Measurements from ENCODE around the gene EXOC6. TPM values are rescaled to one million over a fixed set of nuclear protein-coding genes. Genes with fewer than 3 reads are reported as not detected.

Gene EXOC6
- total and polyA plus RNA-seq, 10 donors, result 7.0 to 40.0 (median 25.4) TPM

DNA sequence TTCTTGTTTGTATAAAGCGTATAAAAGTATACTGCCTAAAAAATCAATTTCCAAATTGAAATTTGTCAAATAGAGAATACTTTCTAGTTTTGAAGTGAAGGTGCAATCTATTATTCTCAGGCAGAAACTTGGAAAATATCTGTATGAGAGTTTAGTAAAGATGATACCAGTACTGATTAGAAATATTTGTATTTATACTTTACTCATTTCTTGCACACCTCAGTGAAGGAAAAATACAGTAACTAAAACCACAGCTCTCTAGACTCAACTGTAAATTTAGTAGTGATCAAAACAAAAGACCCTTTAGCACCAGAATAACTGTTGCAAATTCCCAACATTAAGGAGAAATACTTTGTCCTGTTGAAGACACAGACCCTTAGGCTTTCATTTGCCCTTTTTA is 140.9 kb downstream of the EXOC6 start:
- no peaks in the 10 kb centered on the region for H3K4me1 ChIP-seq
- intact Hi-C loops (cut with DNase I; ENCODE audit: low total_unique reads), result no loop called here
- H3K36me3 ChIP-seq, result no peaks in the 10 kb centered on the region
- no peaks in the 10 kb centered on the region for H3K27me3 ChIP-seq (replicated peaks in 1 of 7)
- 88 to 93% (median 90%) methylated on average over 1 of the region's 1 CpG for WGBS, 5 donors
- H3K27ac ChIP-seq, result no peak overlapping the region
- DNase-seq, result no peak
- no peaks in the 10 kb centered on the region for H3K9me3 ChIP-seq
- H3K4me3 ChIP-seq, result no peak overlapping the region
- TF ChIP-seq POLR2AphosphoS5 (IDR thresholded peaks at IDR 0.05) (no peak), POLR2A (IDR thresholded peaks at IDR 0.05) (no peak)
- TF ChIP-seq, protein P1, sequence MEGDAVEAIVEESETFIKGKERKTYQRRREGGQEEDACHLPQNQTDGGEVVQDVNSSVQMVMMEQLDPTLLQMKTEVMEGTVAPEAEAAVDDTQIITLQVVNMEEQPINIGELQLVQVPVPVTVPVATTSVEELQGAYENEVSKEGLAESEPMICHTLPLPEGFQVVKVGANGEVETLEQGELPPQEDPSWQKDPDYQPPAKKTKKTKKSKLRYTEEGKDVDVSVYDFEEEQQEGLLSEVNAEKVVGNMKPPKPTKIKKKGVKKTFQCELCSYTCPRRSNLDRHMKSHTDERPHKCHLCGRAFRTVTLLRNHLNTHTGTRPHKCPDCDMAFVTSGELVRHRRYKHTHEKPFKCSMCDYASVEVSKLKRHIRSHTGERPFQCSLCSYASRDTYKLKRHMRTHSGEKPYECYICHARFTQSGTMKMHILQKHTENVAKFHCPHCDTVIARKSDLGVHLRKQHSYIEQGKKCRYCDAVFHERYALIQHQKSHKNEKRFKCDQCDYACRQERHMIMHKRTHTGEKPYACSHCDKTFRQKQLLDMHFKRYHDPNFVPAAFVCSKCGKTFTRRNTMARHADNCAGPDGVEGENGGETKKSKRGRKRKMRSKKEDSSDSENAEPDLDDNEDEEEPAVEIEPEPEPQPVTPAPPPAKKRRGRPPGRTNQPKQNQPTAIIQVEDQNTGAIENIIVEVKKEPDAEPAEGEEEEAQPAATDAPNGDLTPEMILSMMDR (IDR thresholded peaks at IDR 0.05 in 8 of 11, conservative IDR thresholded peaks at IDR 0.05 in 3 of 11), result no peak

DNA sequence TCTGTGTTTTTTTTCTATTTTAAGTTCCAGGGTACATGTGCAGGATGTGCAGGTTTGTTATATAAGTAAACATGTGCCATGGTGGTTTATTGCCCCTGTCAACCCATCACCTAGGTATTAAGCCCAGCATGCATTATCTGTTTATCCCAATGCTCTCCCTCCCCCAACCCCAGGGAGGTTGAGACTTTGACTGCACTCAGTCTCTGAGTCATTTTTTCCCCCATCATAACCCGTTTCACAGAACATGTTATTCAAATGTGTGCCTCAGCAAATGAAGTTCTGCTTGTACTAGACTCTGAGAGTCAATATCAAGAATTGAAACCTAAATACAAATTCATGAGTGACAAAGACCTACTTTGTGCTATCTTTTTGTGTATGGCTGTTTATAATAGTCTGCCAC is 142.3 kb downstream of the EXOC6 start:
- intact Hi-C loops (cut with DNase I; ENCODE audit: low total_unique reads), result no loop called here
- WGBS, 5 donors, result 38 to 65% (median 48%) methylated on average over 1 of the region's 1 CpG
- no peak overlapping the region for H3K4me3 ChIP-seq

DNA sequence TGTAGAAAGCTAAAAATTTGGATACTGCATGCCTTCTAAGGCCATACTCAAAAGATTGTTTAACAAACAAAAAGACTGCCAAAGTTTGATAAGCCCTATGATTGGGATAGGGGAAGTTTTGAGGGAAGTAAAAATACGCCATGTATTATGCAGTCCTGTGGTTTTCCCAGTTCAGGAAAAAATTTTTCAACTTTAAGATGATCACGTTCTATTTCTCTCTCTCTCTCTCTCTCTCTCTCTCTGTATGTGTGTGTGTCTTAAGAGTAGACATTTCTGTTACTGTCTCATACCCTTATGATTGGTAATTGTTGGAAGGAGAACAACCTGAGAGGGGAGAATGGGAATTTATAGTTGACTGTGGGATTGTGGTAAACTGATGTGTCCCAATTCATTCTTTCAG is 143.2 kb downstream of the EXOC6 start:
- TF ChIP-seq, protein P1 (IDR thresholded peaks at IDR 0.05 in 8 of 11, conservative IDR thresholded peaks at IDR 0.05 in 3 of 11), result no peak
- TF ChIP-seq POLR2AphosphoS5 (IDR thresholded peaks at IDR 0.05) (no peak), POLR2A (IDR thresholded peaks at IDR 0.05) (no peak)
- H3K27ac ChIP-seq, result no peak overlapping the region
- no peaks in the 10 kb centered on the region for H3K27me3 ChIP-seq (replicated peaks in 1 of 7)
- DNase-seq, result no peak
- intact Hi-C loops (cut with DNase I; ENCODE audit: low total_unique reads), result no loop called here
- no peaks in the 10 kb centered on the region for H3K9me3 ChIP-seq
- no peaks in the 10 kb centered on the region for H3K36me3 ChIP-seq
- WGBS, 5 donors, result 65 to 93% (median 72%) methylated on average over 2 of the region's 2 CpGs
- no peaks in the 10 kb centered on the region for H3K4me1 ChIP-seq
- no peak overlapping the region for H3K4me3 ChIP-seq

More for the DNA sequence above, 142.3 kb downstream of the EXOC6 start:
- DNase-seq, result no peak
- Histone ChIP-seq H3K27ac (no peak overlapping the region), H3K36me3 (no peaks in the 10 kb centered on the region), H3K27me3 (replicated peaks in 1 of 7) (no peaks in the 10 kb centered on the region), H3K4me1 (no peaks in the 10 kb centered on the region), H3K9me3 (no peaks in the 10 kb centered on the region)
- TF ChIP-seq POLR2A (IDR thresholded peaks at IDR 0.05) (no peak), POLR2AphosphoS5 (IDR thresholded peaks at IDR 0.05) (no peak)

DNA sequence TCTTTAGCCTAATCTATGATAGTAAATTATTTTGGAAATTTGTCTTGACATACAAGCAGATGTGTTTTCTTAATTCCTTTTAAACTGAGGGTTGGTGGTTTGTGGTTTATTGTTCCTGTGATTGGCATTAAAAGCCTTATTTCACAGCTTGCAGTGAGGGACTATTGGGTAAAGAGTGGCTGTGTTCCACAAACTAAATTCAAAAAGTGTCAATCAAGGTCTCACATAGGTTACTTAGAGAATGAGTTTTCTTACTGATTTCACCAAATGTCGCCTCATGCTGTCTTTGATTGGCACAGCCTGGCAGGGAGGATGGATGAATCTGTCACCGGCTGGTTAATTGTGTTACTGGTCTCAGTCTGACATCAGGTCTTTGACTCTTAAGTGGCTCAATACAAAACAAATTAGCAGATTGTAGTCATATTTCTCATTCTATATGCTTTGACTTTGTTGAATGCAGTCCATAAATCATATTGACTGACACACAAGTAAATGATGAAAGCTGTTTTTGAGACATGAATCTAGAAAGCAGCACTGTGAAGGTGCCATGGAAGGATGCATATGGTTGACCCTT is 145.5 kb downstream of the EXOC6 start:
- no peaks in the 10 kb centered on the region for H3K27me3 ChIP-seq (replicated peaks in 1 of 7)
- H3K4me1 ChIP-seq, result peaks cover 0 to 5% (median 0%) of the 10 kb centered on the region in 6 donors
- WGBS, 5 donors, result 39 to 66% (median 52%) methylated on average over 2 of the region's 2 CpGs
- intact Hi-C loops (cut with DNase I; ENCODE audit: low total_unique reads), result no loop called here
- no peak for DNase-seq
- peaks cover 0 to 11% (median 0%) of the 10 kb centered on the region in 6 donors for H3K36me3 ChIP-seq
- H3K9me3 ChIP-seq, result no peaks in the 10 kb centered on the region
- TF ChIP-seq POLR2AphosphoS5 (IDR thresholded peaks at IDR 0.05) (no peak), POLR2A (IDR thresholded peaks at IDR 0.05) (no peak)
- TF ChIP-seq, protein P1 (IDR thresholded peaks at IDR 0.05 in 8 of 11, conservative IDR thresholded peaks at IDR 0.05 in 3 of 11), result no peak
- no peak overlapping the region for H3K4me3 ChIP-seq
- no peak overlapping the region for H3K27ac ChIP-seq
